NCI-H1105 treated with DMSO at 0.1 percent for 48 hours (cell line): ENCODE results near the gene RHOBTB3.
"Not testable (repeated sequence)": the region's sequence is repeated elsewhere in the genome, so short reads cannot be mapped to it uniquely, and the experiment has no call there.

Experiments used
- DNase-seq: peaks from one replicate; lab custom pipeline; 2025; lab: John Stamatoyannopoulos, UW

Gene RHOBTB3, protein sequence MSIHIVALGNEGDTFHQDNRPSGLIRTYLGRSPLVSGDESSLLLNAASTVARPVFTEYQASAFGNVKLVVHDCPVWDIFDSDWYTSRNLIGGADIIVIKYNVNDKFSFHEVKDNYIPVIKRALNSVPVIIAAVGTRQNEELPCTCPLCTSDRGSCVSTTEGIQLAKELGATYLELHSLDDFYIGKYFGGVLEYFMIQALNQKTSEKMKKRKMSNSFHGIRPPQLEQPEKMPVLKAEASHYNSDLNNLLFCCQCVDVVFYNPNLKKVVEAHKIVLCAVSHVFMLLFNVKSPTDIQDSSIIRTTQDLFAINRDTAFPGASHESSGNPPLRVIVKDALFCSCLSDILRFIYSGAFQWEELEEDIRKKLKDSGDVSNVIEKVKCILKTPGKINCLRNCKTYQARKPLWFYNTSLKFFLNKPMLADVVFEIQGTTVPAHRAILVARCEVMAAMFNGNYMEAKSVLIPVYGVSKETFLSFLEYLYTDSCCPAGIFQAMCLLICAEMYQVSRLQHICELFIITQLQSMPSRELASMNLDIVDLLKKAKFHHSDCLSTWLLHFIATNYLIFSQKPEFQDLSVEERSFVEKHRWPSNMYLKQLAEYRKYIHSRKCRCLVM

DNA sequence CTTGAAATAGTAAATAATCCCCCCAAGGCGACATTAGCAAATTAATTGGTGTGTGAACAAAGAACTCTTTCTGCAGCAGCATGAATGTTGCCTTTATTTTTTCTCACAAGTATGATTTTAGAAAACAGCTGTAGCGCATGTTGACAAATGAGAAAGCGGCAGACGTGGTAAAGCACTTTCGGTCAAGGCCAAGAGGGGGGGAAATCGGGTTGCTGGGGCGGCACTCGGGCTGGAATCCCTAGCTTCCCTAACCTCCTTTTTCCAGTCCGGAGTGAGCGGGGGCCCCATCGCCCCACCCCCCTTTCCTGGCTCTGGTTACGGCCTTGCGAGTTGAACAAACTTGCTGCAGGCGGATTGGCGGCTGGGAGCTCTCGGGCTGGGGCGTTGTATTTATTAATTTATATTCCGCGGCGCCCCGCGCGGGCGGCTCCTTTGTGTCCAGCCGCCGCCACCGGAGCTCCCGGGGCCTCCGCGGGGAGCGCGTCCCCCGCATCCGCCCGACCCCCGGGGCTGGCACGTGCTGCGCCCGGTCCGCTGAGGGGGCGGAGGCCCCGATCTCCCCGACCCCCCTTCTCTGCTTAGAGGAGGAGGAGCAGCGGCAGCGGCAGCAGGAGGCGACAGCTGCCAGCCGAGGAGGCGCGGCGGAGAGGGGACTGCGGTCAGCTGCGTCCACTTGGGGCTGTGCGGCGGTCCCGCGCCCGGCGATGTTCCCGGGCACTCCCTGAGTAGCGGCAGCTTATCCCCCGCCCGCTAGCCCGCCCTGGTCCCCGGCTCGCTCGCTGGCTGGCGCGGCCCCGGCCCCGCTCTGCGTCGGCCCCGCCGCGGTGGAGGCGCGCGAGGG lies at the start of gene RHOBTB3:
RHOBTB3 (plus strand) TSS at position 607 of the 841 bp plus-strand sequence. CDS start 347 bp downstream, outside the sequence.
- DNase-seq: peak; percentile 56

DNA sequence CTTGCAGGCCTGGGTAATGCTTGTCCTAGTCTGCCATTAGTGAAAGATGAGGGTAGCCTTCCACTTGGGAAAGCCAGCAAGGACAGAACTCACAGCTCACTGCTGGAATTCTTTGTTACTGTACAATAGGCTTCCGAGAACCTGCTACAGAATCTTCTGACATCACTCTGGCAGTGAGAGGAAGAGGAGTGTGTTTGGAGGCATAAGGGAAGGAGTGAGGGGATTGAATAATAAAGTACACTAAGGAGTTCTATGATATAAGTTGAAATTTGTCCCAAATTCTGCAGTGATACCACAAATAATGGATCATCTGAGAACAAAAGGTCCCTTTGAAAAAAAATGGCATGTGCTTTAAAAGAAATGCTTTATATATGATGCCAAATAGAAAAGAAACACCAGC lies 48.2 kb upstream of the RHOBTB3 start, which contains the start of gene SPATA9:
SPATA9 (minus strand) TSS at position 101 of the 400 bp plus-strand sequence. CDS start 137 bp downstream, outside the sequence.
- no peak for DNase-seq

GRCh38 chr5:95684361-95684760 lies 46.8 kb upstream of the RHOBTB3 start:
- DNase-seq: no peak

- no peak for DNase-seq
These were observed 44.5 kb upstream of the RHOBTB3 start for GRCh38 chr5:95686651-95687050.

- no peak for DNase-seq
These were observed 41.5 kb upstream of the RHOBTB3 start for GRCh38 chr5:95689680-95690079.

DNA sequence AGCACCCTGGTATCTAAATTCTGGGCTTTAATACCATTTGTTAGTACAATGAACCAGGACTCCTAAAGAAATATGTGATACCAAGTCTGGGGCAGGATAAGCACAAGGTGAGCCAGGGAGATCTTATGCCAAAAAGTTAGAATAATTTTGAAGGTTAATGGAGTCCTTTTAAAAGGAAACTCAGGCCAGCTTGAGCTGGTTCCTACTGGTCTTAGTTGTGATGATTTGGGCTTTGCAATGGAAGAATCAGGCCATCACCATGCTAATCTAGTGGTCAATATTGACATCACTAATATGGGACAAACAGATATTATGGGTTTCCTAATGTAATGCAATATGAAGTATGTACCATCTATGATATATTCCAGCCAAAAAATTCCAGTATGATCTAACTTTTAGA lies 40.8 kb upstream of the RHOBTB3 start:
- DNase-seq: no peak

DNA sequence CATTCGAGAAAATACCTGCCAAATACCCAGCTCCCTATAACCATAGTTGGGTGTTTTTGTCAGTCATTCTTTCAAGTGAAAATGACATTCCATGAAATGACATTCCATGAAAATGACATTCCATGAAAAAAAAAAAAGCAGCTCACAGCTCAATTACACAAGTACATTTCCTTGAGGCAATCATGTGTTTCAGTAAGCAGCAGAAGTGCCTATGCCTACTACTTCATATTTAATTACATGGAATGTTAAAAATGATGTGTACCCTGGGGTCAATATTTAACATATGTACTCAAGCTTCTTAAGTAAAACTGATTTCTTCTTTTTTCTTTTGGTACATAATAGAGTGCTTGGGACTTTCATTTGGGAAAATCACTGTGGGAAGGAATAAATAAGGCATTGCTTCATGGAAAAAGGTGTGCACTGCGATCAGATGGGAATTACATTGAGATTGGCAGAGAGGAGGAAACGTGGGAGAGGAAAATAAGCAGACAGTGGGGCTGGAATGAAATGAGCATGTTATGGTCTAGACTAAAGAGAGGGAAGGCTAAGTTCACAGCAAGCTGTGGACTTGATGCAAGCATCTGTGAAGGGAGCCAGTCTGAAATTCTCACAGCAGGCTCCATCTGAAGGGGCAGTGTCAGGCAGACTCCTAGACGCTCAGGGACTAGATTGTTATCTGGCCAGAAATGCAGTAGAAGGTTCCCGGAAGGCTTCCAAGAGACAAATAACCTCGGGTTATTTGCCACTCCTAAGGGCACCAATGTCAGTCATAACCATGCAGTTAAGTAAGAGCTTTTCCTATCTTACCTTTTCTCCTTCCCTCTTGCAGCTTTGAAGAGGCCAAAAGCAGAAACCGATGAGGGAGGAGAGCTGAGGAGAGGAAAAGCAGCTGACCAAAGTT lies 33.1 kb upstream of the RHOBTB3 start:
- no peak for DNase-seq

DNA sequence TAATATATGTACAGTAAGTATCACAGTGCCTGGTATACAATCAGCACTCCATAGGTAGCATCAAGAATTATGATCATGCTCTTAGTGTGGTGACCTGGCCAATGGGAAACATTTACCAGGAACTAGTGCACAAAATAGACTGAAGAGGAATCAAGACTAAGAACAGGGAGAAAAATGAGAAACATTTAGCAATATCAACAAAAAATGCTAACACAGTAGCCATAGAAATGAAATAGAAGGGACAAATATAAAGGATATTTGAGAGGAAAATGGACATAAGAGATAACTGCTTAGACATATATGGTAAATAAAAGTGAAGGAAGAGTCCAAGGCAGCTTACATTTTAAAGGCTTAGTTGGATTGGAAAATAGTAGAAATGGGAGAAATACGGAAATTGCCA lies 31.8 kb upstream of the RHOBTB3 start:
- no peak for DNase-seq

DNA sequence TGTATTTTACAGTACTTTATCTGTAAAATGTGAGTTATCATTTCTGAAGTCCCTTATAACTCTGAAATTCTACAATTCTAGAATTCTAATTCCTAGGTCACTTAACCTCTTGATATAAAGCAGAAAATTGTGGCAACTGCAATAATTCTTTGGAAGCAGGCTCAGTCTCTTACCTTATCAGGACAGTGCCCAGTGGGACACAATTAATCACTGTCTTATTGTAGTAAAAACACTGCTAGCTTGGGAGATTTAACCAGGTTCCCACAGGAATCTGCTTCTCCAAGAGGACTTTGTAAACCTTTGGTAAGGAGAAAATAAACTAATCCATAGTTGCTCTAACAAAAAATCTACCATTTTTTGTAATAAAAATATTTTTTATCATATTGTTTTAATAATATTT lies 30.1 kb upstream of the RHOBTB3 start:
- DNase-seq: no peak

DNA sequence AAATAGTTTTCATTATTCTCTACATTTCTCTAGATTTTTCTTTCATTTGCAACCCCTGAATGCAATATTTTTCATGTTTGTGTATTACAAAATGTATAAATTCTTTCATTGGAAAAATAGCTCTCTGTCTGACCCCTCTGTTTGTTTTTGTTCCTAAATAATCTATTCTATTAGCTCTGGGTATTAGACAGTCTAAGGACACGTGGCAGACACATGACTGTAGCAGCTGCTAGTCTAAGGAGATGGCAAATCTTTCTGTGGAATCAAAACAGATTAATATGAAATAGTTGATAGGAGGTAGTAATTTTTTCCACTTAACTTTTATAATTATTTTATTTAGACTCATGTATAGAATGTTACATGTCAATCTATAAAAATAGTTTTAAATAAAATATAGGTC lies 27.0 kb upstream of the RHOBTB3 start:
- no peak for DNase-seq

DNA sequence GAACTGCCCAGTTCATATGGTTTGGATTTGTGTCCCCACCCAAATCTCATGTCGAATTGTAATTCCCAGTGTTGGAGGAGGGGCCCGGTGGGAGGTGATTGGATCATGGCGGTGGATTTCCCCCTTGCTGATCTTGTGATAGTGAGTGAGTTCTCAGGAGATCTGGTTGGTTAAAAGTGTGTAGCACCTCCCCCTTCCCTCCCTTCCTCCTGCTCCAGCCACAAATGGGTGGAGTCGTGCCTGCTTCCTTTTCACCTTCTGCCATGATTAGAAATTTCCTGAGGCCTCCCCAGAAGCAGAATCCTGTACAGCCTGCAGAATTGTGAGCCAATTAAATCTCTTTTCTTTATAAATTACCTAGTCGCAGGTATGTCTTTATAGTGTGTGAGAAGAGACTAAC lies 24.9 kb upstream of the RHOBTB3 start:
- DNase-seq: not testable (repeated sequence)

DNA sequence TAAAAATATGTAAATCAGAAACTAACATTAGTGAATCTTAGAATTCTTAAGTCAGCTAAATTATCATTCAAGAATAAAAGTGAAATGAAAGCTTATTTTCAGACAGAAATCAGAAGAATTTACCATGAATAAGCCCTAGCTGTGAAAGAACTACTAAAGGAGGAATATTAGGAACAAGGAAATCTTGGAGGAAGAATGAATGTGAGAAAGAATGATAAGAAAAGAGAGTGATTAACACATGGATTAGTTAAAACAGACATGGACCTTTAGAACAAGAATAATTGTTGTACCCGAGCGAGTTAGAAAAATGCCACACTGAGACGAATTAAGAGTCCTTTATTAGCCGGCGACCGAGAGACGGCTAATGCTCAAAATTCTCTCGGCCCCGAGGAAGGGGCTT lies 24.1 kb upstream of the RHOBTB3 start:
- DNase-seq: no peak

GRCh38 chr5:95707534-95708188 lies 23.5 kb upstream of the RHOBTB3 start:
- DNase-seq: not testable (repeated sequence)

DNA sequence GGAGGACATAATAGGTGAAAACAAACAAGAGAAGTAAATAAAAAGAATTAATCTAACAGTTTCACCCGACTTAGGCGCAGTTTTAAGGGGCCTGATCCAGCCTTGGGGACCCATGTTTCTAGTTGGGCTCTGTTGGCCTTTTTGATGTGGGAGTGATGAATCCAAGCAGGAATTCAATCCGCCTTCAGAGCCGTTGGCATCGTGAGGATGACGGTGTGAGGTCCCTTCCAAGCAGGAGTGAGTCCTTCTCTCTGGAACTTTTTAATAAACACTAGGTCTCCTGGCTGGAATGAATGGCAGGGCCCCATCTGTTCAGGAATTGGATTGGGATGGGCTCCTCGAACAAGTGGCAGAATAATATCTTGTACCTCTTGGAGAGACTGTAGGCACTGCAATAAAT lies 22.3 kb upstream of the RHOBTB3 start:
- DNase-seq: no peak

GRCh38 chr5:95709967-95710650 lies 21.0 kb upstream of the RHOBTB3 start:
- no peak for DNase-seq

GRCh38 chr5:95710651-95711500 lies 20.3 kb upstream of the RHOBTB3 start:
- DNase-seq: not testable (repeated sequence)

DNA sequence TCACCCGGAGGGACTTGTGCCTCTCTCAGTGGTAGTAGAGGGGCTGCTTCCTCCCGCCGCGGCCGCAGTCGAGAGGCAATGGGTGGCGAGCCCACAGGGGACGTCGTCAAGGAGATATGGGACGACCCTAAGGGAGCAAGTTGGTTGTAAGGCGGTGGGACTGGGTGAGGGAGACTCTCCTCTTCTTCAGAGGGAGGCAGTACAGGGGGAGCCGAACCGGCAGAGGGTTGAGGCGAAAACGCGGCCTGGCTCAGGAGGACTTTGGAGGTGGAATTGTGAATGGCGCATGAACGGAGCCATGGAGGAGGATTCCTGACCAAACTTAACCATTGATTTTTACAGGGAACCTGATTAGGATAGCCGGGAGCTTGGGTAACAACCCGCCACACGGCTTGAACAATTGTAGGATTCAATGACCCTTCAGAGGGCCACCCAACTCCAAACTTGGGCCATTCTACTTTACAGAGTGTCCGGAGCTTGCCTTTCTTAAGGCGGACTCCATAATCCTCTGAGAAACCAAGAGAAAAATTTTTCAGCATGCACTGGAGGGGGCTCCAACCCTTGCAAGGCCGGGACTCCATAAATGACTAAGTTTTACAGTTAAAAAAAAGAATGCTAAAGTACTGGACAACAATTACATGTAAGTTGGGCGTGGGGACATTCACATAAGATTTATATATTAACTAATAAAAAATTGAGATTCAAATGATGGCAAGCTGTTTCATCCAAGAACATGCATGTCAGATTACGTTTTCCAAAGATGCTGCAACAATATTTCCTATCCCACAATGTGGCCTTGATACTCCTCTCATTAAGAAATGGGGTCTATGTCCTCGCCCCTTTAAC lies 19.4 kb upstream of the RHOBTB3 start:
- DNase-seq: no peak

- DNase-seq: no peak
These were observed 18.7 kb upstream of the RHOBTB3 start for GRCh38 chr5:95712347-95712958.
